Measurements from ENCODE around the gene ZNF618.

The ZNF618 gene

GRCh38 chr9:113935677-113936380 is 59.7 kb downstream of the ZNF618 start:
- no peak for DNase-seq

- no peak for DNase-seq
Observed at GRCh38 chr9:113940077-113940476, 64.0 kb downstream of the ZNF618 start.

- DNase-seq: no peak
Observed at GRCh38 chr9:113941056-113941455, 64.9 kb downstream of the ZNF618 start.

- DNase-seq: no peak
Observed at GRCh38 chr9:113941526-113941925, 65.4 kb downstream of the ZNF618 start.

- DNase-seq: no peak
Observed at GRCh38 chr9:113943112-113944009, 67.3 kb downstream of the ZNF618 start.

GRCh38 chr9:113945784-113946183 is 69.7 kb downstream of the ZNF618 start:
- no peak for DNase-seq

GRCh38 chr9:113946496-113947115 is 70.5 kb downstream of the ZNF618 start:
- DNase-seq: no peak

GRCh38 chr9:113947941-113948340 is 71.8 kb downstream of the ZNF618 start:
- no peak for DNase-seq

GRCh38 chr9:113948891-113949570 is 72.9 kb downstream of the ZNF618 start:
- no peak for DNase-seq

GRCh38 chr9:113949571-113950078 is 73.5 kb downstream of the ZNF618 start:
- DNase-seq: no peak

- DNase-seq: no peak
Observed at GRCh38 chr9:113950195-113951031, 74.3 kb downstream of the ZNF618 start.

- DNase-seq: no peak
Observed at GRCh38 chr9:113951032-113951372, 74.9 kb downstream of the ZNF618 start.

- no peak for DNase-seq
Observed at GRCh38 chr9:113952676-113953075, 76.6 kb downstream of the ZNF618 start.

GRCh38 chr9:113953531-113953930 is 77.4 kb downstream of the ZNF618 start:
- DNase-seq: no peak

- DNase-seq: no peak
Observed at GRCh38 chr9:113954591-113954990, 78.5 kb downstream of the ZNF618 start.

- no peak for DNase-seq
Observed at GRCh38 chr9:113955076-113955752, 79.1 kb downstream of the ZNF618 start.

- no peak for DNase-seq
Observed at GRCh38 chr9:113956901-113957300, 80.8 kb downstream of the ZNF618 start.

GRCh38 chr9:113957351-113957750 is 81.2 kb downstream of the ZNF618 start:
- DNase-seq: no peak

GRCh38 chr9:113957821-113958341 is 81.8 kb downstream of the ZNF618 start:
- DNase-seq: no peak

- no peak for DNase-seq
Observed at GRCh38 chr9:113958556-113958955, 82.4 kb downstream of the ZNF618 start.

GRCh38 chr9:113960768-113961167 is 84.7 kb downstream of the ZNF618 start:
- DNase-seq: no peak

Measured in right forelimb (tissue), 1 donor.